OCI-LY7 (cell line): ENCODE measurements around the gene MRNIP.

Experiments used
- CTCF ChIP-seq: fragments of 200-600 bp; sonication (generic); conservative IDR thresholded peaks from 2 replicates; pipeline ENCODE4 v1.5.1; 2014; ENCODE audit warnings: mild to moderate bottlenecking, antibody characterized with exemption, low read length, moderate library complexity, mixed read lengths
- EZH2phosphoT487 ChIP-seq: fragments of 200-600 bp; sonication (generic); IDR thresholded peaks from 2 replicates; pipeline ENCODE4 v1.6.1; 2018; ENCODE audit warnings: low read depth, borderline replicate concordance, mild to moderate bottlenecking, mixed run types, antibody characterized with exemption, low read length, moderate library complexity, mixed read lengths

- TF ChIP-seq EZH2phosphoT487 (no peak), CTCF (no peak)
These were observed 31.3 kb upstream of the MRNIP start for GRCh38 chr5:179889885-179890284.
